Measurements from ENCODE around the gene SOS1. TPM values are rescaled to one million over a fixed set of nuclear protein-coding genes. Genes with fewer than 3 reads are reported as not detected.

The SOS1 gene
- polyA plus RNA-seq, 1 of the 3 experiments (the other 2 are of a cell fraction), result 12.8 TPM

GRCh38 chr2:39133215-39133851 lies 12.5 kb upstream of the SOS1 start (continued):
- no peak for TF ChIP-seq EZH2phosphoT487 (IDR thresholded peaks at IDR 0.05; ENCODE audit: borderline replicate concordance, low read depth)
- TF ChIP-seq REST (IDR thresholded peaks at IDR 0.05; ENCODE audit: low read depth, low read length), result no peak
- TF ChIP-seq POLR2AphosphoS5 (IDR thresholded peaks at IDR 0.05; ENCODE audit: low read depth, low read length), result no peak
- TF ChIP-seq CHD2 (IDR thresholded peaks at IDR 0.05; ENCODE audit: low read length, partially characterized antibody), result no peak
- TF ChIP-seq TCF12 (IDR thresholded peaks at IDR 0.05), result no peak
- TF ChIP-seq TEAD4 (IDR thresholded peaks at IDR 0.05; ENCODE audit: borderline replicate concordance, insufficient read depth), result no peak
- no peak for TF ChIP-seq SMC3 (IDR thresholded peaks at IDR 0.05; ENCODE audit: low read depth, low read length)

- Histone ChIP-seq H3F3A (replicated peaks; ENCODE audit: insufficient read depth) (no peaks in the 10 kb centered on the region), H3K27me3 (ENCODE audit: insufficient read depth) (no peaks in the 10 kb centered on the region), H3K4me2 (no peak overlapping the region), H3K9me3 (no peaks in the 10 kb centered on the region), H3K27ac (ENCODE audit: low read depth in 2 of 2, low read length in 1 of 2) (no peak overlapping the region), H3K4me1 (ENCODE audit: control insufficient read depth in 1 of 2, insufficient read depth in 2 of 2, low read depth in 1 of 2, low read length in 1 of 2) (peaks cover 0 to 16% of the 10 kb centered on the region in 2 experiments; a peak in 2 of 4 replicates), H3K4me3 (ENCODE audit: low read depth in 2 of 2, low read length in 1 of 2) (no peak overlapping the region), H3K79me2 (ENCODE audit: insufficient read depth) (no peaks in the 10 kb centered on the region), H3K36me3 (replicated peaks in 1 of 2; ENCODE audit: control insufficient read depth in 1 of 2, insufficient read depth in 2 of 2, low read length in 1 of 2) (no peaks in the 10 kb centered on the region), H3K9me2 (no peaks in the 10 kb centered on the region), H3K9ac (no peak overlapping the region), H4K20me1 (ENCODE audit: insufficient read depth) (no peaks in the 10 kb centered on the region), H2AFZ (ENCODE audit: low read depth) (no peak overlapping the region)
- POLR2A ChIA-PET, result no interaction called here
- DNase-seq, result no peak
- 92% methylated on average over 1 of the region's 1 CpG for WGBS (ENCODE audit: low lambda C conversion rate)
- CTCF ChIA-PET, result interaction anchor here (1.0 to 8.1 kb wide), 6 partner anchors 8 to 99 kb away, joined by 3 to 76 read pairs (median 5); no protein-coding TSS in a partner anchor
- TF ChIP-seq PBX3 (IDR thresholded peaks at IDR 0.05) (no peak), IRF3 (IDR thresholded peaks at IDR 0.05; ENCODE audit: low read depth, low read length) (no peak), RXRA (IDR thresholded peaks at IDR 0.05; ENCODE audit: borderline replicate concordance, low read depth) (no peak), FOSL2 (IDR thresholded peaks at IDR 0.05; ENCODE audit: borderline replicate concordance, low read depth) (no peak), ZBTB33 (IDR thresholded peaks at IDR 0.05; ENCODE audit: borderline replicate concordance, low read depth) (no peak), NRF1 (IDR thresholded peaks at IDR 0.05; ENCODE audit: low read depth, low read length) (no peak), FOXJ3 (CRISPR knock-in tag; IDR thresholded peaks at IDR 0.05) (no peak), RFX5 (IDR thresholded peaks at IDR 0.05; ENCODE audit: low read length) (no peak), YY1 (IDR thresholded peaks at IDR 0.05; ENCODE audit: low read depth) (no peak), MEF2A (IDR thresholded peaks at IDR 0.05; ENCODE audit: borderline replicate concordance, low read depth) (no peak), SMC3 (IDR thresholded peaks at IDR 0.05; ENCODE audit: low read depth, low read length) (no peak), MXI1 (IDR thresholded peaks at IDR 0.05; ENCODE audit: low read depth, low read length) (no peak), EP300 (IDR thresholded peaks at IDR 0.05; ENCODE audit: borderline replicate concordance in 1 of 2, low read depth in 1 of 2, low read length in 1 of 2) (no peak), TEAD4 (IDR thresholded peaks at IDR 0.05; ENCODE audit: borderline replicate concordance, insufficient read depth) (no peak), JUND (IDR thresholded peaks at IDR 0.05) (no peak)
Measured at GRCh38 chr2:39128919-39129391, 8.1 kb upstream of the SOS1 start.
